ENCODE data around the gene CAMTA2. TPM values are rescaled to one million over a fixed set of nuclear protein-coding genes. Genes with fewer than 3 reads are reported as not detected.
A peak's percentile ranks its signal among the peaks of the same experiment; 100 is the strongest.

CAMTA2 gene
- total and polyA plus RNA-seq, 9 of the 15 experiments (the other 6 are each of a cell fraction or from before 2014, with no cell fraction given), result 0.24 to 25.1 (median 6.3) TPM

- TF ChIP-seq, protein P1, sequence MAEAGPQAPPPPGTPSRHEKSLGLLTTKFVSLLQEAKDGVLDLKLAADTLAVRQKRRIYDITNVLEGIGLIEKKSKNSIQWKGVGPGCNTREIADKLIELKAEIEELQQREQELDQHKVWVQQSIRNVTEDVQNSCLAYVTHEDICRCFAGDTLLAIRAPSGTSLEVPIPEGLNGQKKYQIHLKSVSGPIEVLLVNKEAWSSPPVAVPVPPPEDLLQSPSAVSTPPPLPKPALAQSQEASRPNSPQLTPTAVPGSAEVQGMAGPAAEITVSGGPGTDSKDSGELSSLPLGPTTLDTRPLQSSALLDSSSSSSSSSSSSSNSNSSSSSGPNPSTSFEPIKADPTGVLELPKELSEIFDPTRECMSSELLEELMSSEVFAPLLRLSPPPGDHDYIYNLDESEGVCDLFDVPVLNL (CRISPR knock-in tag; IDR thresholded peaks at IDR 0.05; ENCODE audit: low read depth), result no peak
- TF ChIP-seq ZNF384 (IDR thresholded peaks at IDR 0.05; ENCODE audit: low read depth, low read length), result no peak
- TF ChIP-seq STAT5A (IDR thresholded peaks at IDR 0.05; ENCODE audit: borderline replicate concordance, low read length), result 0 out of 2 replicates have a peak, but pooled peaks have one; percentile 8
- TF ChIP-seq SMARCC2 (IDR thresholded peaks at IDR 0.05; ENCODE audit: low read depth), result no peak
- no peak for TF ChIP-seq ATF4 (CRISPR knock-in tag; IDR thresholded peaks at IDR 0.05)
- TF ChIP-seq ZBTB17 (CRISPR knock-in tag; IDR thresholded peaks at IDR 0.05), result peak; percentile 6; the same call in 1 of the 2 replicates
- no peak for TF ChIP-seq ZNF3 (CRISPR knock-in tag; IDR thresholded peaks at IDR 0.05)
- TF ChIP-seq GABPB1 (CRISPR knock-in tag; IDR thresholded peaks at IDR 0.05), result 0 out of 2 replicates have a peak, but pooled peaks have one; percentile 42
- peak; percentile 94 for TF ChIP-seq RBM22 (IDR thresholded peaks at IDR 0.05; ENCODE audit: low read depth, low read length, poor library complexity, severe bottlenecking)
- no peak for TF ChIP-seq SMARCB1 (IDR thresholded peaks at IDR 0.05; ENCODE audit: insufficient read length, low read depth)
- TF ChIP-seq MBD2 (IDR thresholded peaks at IDR 0.05; ENCODE audit: borderline replicate concordance, low read depth), result 0 out of 2 replicates have a peak, but pooled peaks have one; percentile 12
- no peak for TF ChIP-seq BRD4 (IDR thresholded peaks at IDR 0.05)
- TF ChIP-seq ZBTB1 (CRISPR knock-in tag; IDR thresholded peaks at IDR 0.05; ENCODE audit: borderline replicate concordance, low read depth), result 0 out of 2 replicates have a peak, but pooled peaks have one; percentile 20
- no peak for TF ChIP-seq ZNF561 (CRISPR knock-in tag; conservative IDR thresholded peaks at IDR 0.05)
- TF ChIP-seq CBX1 (IDR thresholded peaks at IDR 0.05; ENCODE audit: low read depth), result peak; percentile 29
- TF ChIP-seq MYNN (IDR thresholded peaks at IDR 0.05), result 0 out of 2 replicates have a peak, but pooled peaks have one; percentile 63
- no peak for TF ChIP-seq MYNN (CRISPR knock-in tag; IDR thresholded peaks at IDR 0.05)
- TF ChIP-seq GTF2A2 (tag; IDR thresholded peaks at IDR 0.05), result no peak
- peak; percentile 73 for TF ChIP-seq RBFOX2 (IDR thresholded peaks at IDR 0.05; ENCODE audit: low read depth, low read length)
- TF ChIP-seq ZNF41 (CRISPR knock-in tag; conservative IDR thresholded peaks at IDR 0.05), result no peak
- TF ChIP-seq BCOR (IDR thresholded peaks at IDR 0.05), result no peak
- TF ChIP-seq, protein P2, sequence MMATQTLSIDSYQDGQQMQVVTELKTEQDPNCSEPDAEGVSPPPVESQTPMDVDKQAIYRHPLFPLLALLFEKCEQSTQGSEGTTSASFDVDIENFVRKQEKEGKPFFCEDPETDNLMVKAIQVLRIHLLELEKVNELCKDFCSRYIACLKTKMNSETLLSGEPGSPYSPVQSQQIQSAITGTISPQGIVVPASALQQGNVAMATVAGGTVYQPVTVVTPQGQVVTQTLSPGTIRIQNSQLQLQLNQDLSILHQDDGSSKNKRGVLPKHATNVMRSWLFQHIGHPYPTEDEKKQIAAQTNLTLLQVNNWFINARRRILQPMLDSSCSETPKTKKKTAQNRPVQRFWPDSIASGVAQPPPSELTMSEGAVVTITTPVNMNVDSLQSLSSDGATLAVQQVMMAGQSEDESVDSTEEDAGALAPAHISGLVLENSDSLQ (IDR thresholded peaks at IDR 0.05), result no peak
- peak in 1 of 2 experiments; percentile 25; a peak in 1 of 4 replicates for TF ChIP-seq TRIM24 (IDR thresholded peaks at IDR 0.05)
- TF ChIP-seq, protein P3, sequence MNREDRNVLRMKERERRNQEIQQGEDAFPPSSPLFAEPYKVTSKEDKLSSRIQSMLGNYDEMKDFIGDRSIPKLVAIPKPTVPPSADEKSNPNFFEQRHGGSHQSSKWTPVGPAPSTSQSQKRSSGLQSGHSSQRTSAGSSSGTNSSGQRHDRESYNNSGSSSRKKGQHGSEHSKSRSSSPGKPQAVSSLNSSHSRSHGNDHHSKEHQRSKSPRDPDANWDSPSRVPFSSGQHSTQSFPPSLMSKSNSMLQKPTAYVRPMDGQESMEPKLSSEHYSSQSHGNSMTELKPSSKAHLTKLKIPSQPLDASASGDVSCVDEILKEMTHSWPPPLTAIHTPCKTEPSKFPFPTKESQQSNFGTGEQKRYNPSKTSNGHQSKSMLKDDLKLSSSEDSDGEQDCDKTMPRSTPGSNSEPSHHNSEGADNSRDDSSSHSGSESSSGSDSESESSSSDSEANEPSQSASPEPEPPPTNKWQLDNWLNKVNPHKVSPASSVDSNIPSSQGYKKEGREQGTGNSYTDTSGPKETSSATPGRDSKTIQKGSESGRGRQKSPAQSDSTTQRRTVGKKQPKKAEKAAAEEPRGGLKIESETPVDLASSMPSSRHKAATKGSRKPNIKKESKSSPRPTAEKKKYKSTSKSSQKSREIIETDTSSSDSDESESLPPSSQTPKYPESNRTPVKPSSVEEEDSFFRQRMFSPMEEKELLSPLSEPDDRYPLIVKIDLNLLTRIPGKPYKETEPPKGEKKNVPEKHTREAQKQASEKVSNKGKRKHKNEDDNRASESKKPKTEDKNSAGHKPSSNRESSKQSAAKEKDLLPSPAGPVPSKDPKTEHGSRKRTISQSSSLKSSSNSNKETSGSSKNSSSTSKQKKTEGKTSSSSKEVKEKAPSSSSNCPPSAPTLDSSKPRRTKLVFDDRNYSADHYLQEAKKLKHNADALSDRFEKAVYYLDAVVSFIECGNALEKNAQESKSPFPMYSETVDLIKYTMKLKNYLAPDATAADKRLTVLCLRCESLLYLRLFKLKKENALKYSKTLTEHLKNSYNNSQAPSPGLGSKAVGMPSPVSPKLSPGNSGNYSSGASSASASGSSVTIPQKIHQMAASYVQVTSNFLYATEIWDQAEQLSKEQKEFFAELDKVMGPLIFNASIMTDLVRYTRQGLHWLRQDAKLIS (CRISPR knock-in tag; IDR thresholded peaks at IDR 0.05), result peak; percentile 61; the same call in 1 of the 2 replicates
Observed at GRCh38 chr17:4944554-4945175, 42.8 kb downstream of the CAMTA2 start (continued).
